ENCODE data around the gene DYNLT4.
"Not testable (repeated sequence)": the region's sequence is repeated elsewhere in the genome, so short reads cannot be mapped to it uniquely, and the experiment has no call there.

The DYNLT4 gene

GRCh38 chr1:44828003-44828651 lies 21.0 kb upstream of the DYNLT4 start:
- DNase-seq: no peak

- DNase-seq: no peak
Measured at GRCh38 chr1:44827197-44828002, 20.2 kb upstream of the DYNLT4 start.

- DNase-seq: no peak
Measured at GRCh38 chr1:44826375-44827196, 19.4 kb upstream of the DYNLT4 start.

GRCh38 chr1:44824392-44824791 lies 17.2 kb upstream of the DYNLT4 start:
- DNase-seq: not testable (repeated sequence)

- DNase-seq: no peak
Measured at GRCh38 chr1:44822981-44823451, 15.9 kb upstream of the DYNLT4 start.

- DNase-seq: no peak
Measured at GRCh38 chr1:44822131-44822701, 15.1 kb upstream of the DYNLT4 start.

GRCh38 chr1:44821240-44821715 lies 14.1 kb upstream of the DYNLT4 start:
- DNase-seq: no peak

- no peak for DNase-seq
Measured at GRCh38 chr1:44820328-44821239, 13.4 kb upstream of the DYNLT4 start.

GRCh38 chr1:44819608-44820327 lies 12.6 kb upstream of the DYNLT4 start:
- DNase-seq: peak; percentile 66 to 70

GRCh38 chr1:44819196-44819607 lies 12.1 kb upstream of the DYNLT4 start:
- DNase-seq: no peak

GRCh38 chr1:44817771-44818495 lies 10.8 kb upstream of the DYNLT4 start:
- DNase-seq: no peak

GRCh38 chr1:44817307-44817706 lies 10.2 kb upstream of the DYNLT4 start:
- no peak for DNase-seq

- not testable (repeated sequence) for DNase-seq
Measured at GRCh38 chr1:44815926-44816325, 8.8 kb upstream of the DYNLT4 start.

- DNase-seq: no peak
Measured at GRCh38 chr1:44812822-44813543, 5.8 kb upstream of the DYNLT4 start.

GRCh38 chr1:44811234-44811633 lies 4.1 kb upstream of the DYNLT4 start:
- no peak for DNase-seq

GRCh38 chr1:44810762-44811105 lies 3.6 kb upstream of the DYNLT4 start:
- not testable (repeated sequence) for DNase-seq

GRCh38 chr1:44810101-44810761 lies 3.1 kb upstream of the DYNLT4 start:
- peak; percentile 41 to 56 for DNase-seq

- peak; percentile 76 to 93 for DNase-seq
Measured at GRCh38 chr1:44808938-44809917, 2.1 kb upstream of the DYNLT4 start.
